ENCODE results near the gene MOK. TPM values are rescaled to one million over a fixed set of nuclear protein-coding genes. Genes with fewer than 3 reads are reported as not detected.
"Not testable (repeated sequence)": the region's sequence is repeated elsewhere in the genome, so short reads cannot be mapped to it uniquely, and the experiment has no call there.

The MOK gene
- total RNA-seq, 1 donor from 2014 or later = 15.8 TPM

- intact Hi-C loops (cut with DNase I) = no loop called here
- Histone ChIP-seq H3K27me3 (ENCODE audit: low read depth) (no peaks in the 10 kb centered on the region), H3K36me3 (peaks cover 8% of the 10 kb centered on the region), H3K4me3 (no peak overlapping the region), H3K4me1 (no peaks in the 10 kb centered on the region), H3K9me3 (no peaks in the 10 kb centered on the region), H3K27ac (no peak overlapping the region)
- no peak for ATAC-seq
- DNase-seq = no peak
- TF ChIP-seq CTCF (IDR thresholded peaks at IDR 0.05) = no peak
These were observed 53.8 kb downstream of the MOK start for GRCh38 chr14:102251161-102251560.

GRCh38 chr14:102250636-102251035, 54.3 kb downstream of the MOK start:
- no peak overlapping the region for H3K27ac ChIP-seq
- no peak for TF ChIP-seq CTCF (IDR thresholded peaks at IDR 0.05)
- H3K4me1 ChIP-seq = no peaks in the 10 kb centered on the region
- intact Hi-C loops (cut with DNase I) = no loop called here
- H3K4me3 ChIP-seq = no peak overlapping the region
- H3K27me3 ChIP-seq (ENCODE audit: low read depth) = no peaks in the 10 kb centered on the region
- ATAC-seq (no peak), DNase-seq (no peak)
- H3K9me3 ChIP-seq = no peaks in the 10 kb centered on the region
- peaks cover 8% of the 10 kb centered on the region for H3K36me3 ChIP-seq

GRCh38 chr14:102249981-102250380, 55.0 kb downstream of the MOK start:
- TF ChIP-seq CTCF (IDR thresholded peaks at IDR 0.05) = no peak
- Histone ChIP-seq H3K4me1 (no peaks in the 10 kb centered on the region), H3K36me3 (peaks cover 8% of the 10 kb centered on the region), H3K27me3 (ENCODE audit: low read depth) (no peaks in the 10 kb centered on the region), H3K9me3 (no peaks in the 10 kb centered on the region), H3K4me3 (no peak overlapping the region), H3K27ac (no peak overlapping the region)
- ATAC-seq (no peak), DNase-seq (no peak)
- intact Hi-C loops (cut with DNase I) = no loop called here

- ATAC-seq = no peak
- intact Hi-C loops (cut with DNase I) = no loop called here
- H3K4me3 ChIP-seq = no peak overlapping the region
- H3K27ac ChIP-seq = no peak overlapping the region
- no peak for DNase-seq
- TF ChIP-seq CTCF (IDR thresholded peaks at IDR 0.05) = no peak
- H3K27me3 ChIP-seq (ENCODE audit: low read depth) = no peaks in the 10 kb centered on the region
- peaks cover 8% of the 10 kb centered on the region for H3K36me3 ChIP-seq
- no peaks in the 10 kb centered on the region for H3K4me1 ChIP-seq
- H3K9me3 ChIP-seq = no peaks in the 10 kb centered on the region
These were observed 55.9 kb downstream of the MOK start for GRCh38 chr14:102249041-102249440.

GRCh38 chr14:102248121-102248520, 56.8 kb downstream of the MOK start:
- Histone ChIP-seq H3K9me3 (no peaks in the 10 kb centered on the region), H3K4me3 (no peak overlapping the region), H3K4me1 (no peaks in the 10 kb centered on the region), H3K27ac (no peak overlapping the region), H3K27me3 (ENCODE audit: low read depth) (no peaks in the 10 kb centered on the region), H3K36me3 (peaks cover 8% of the 10 kb centered on the region)
- intact Hi-C loops (cut with DNase I) = no loop called here
- DNase-seq (no peak), ATAC-seq (no peak)
- no peak for TF ChIP-seq CTCF (IDR thresholded peaks at IDR 0.05)

- no peak for ATAC-seq
- TF ChIP-seq CTCF (IDR thresholded peaks at IDR 0.05) = no peak
- H3K27ac ChIP-seq = no peak overlapping the region
- no peaks in the 10 kb centered on the region for H3K27me3 ChIP-seq (ENCODE audit: low read depth)
- no peak for DNase-seq
- no peak overlapping the region for H3K4me3 ChIP-seq
- no peaks in the 10 kb centered on the region for H3K4me1 ChIP-seq
- peaks cover 1% of the 10 kb centered on the region for H3K36me3 ChIP-seq
- no peaks in the 10 kb centered on the region for H3K9me3 ChIP-seq
- intact Hi-C loops (cut with DNase I) = no loop called here
These were observed 58.9 kb downstream of the MOK start for GRCh38 chr14:102246071-102246470.

GRCh38 chr14:102243795-102244194, 61.2 kb downstream of the MOK start:
- DNase-seq; H3K4me3 ChIP-seq; ATAC-seq; H3K36me3 ChIP-seq; H3K27me3 ChIP-seq (ENCODE audit: low read depth); H3K9me3 ChIP-seq; H3K27ac ChIP-seq; intact Hi-C loops (cut with DNase I); H3K4me1 ChIP-seq: not testable (repeated sequence)
